GM10248 (cell line): ENCODE measurements around the gene EFCAB8.

Experiments
- CTCF ChIA-PET: fragments of 300-600 bp; sonication (Branson Sonifier 250); formaldehyde crosslinking; extraction: SDS; loops from one replicate; lab custom pipeline; 2021; ENCODE audit warnings: antibody characterized with exemption; lab: Yijun Ruan, JAX
- POLR2A ChIA-PET: fragments of 350-650 bp; sonication (Branson Sonifier 250); formaldehyde crosslinking; extraction: SDS; loops from one replicate; lab custom pipeline; 2020; ENCODE audit warnings: antibody characterized with exemption; lab: Yijun Ruan, JAX
- DNase-seq: peaks from one replicate; pipeline ENCODE4 v3.0.0; 2012; ENCODE audit errors: extremely low spot score
- CTCF ChIP-seq: IDR thresholded peaks from 2 replicates; pipeline ENCODE4 v1.5.1; 2012; ENCODE audit warnings: mild to moderate bottlenecking, low read depth; ENCODE audit errors: extremely low read depth, missing control alignments, control extremely low read depth

EFCAB8 gene

DNA sequence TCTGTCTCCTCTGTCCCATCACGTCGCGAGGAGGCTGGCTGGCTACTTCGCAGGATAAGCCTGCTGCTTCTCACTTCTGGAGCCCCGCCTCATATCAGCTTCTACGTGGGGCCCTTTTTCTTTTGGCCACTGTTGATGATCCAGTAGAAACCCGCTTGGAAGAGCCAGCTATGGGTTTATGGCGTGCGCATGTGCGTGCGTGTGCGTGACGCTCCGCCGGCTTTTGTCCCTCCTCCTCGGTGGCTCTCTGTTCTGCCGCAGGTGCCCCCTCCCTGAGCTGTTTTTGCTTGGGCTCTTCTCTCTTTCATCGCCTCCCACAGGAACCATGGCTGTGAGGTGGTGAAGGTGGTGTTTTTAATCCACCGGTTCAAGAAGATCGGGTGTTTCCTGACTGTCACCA, 26.5 kb downstream of the EFCAB8 start:
- no peak for TF ChIP-seq CTCF
- POLR2A ChIA-PET: interaction anchor here (0.6 kb wide), 1 partner anchor 158 kb away, joined by 7 read pairs; no protein-coding TSS in a partner anchor
- DNase-seq: no peak
- CTCF ChIA-PET: interaction anchor here (1.5 kb wide), 1 partner anchor 107 kb away, joined by 4 read pairs; no protein-coding TSS in a partner anchor

GRCh38 chr20:32885952-32886351, 27.2 kb downstream of the EFCAB8 start:
- TF ChIP-seq CTCF: no peak
- ChIA-PET CTCF (interaction anchor here (0.9 to 1.5 kb wide), 2 partner anchors 10 to 108 kb away, joined by 3 to 4 read pairs; no protein-coding TSS in a partner anchor), POLR2A (interaction anchor here (0.6 kb wide), 1 partner anchor 159 kb away, joined by 7 read pairs; no protein-coding TSS in a partner anchor)
- no peak for DNase-seq

DNA sequence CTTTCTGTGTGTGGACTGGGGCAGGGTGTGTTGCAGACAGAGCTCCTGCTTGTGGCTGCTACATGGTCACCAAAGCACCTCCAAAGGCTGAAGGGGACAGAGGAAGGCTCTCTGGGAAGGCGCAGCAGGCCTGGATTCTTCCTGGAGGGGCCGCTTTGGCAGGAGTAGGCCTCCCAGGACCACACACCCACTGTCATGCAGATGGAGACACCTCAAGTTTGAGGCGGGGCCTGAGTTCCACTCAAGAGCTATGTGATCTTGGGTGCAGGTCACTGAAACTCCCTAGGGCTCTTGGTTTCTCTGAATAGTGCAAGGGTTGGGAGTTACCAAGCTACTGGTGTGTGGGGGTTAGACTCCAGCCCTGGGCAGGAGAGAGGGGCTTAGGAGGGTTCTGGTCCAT, 27.9 kb downstream of the EFCAB8 start:
- TF ChIP-seq CTCF: no peak
- DNase-seq: no peak
- POLR2A ChIA-PET: no interaction called here
- CTCF ChIA-PET: interaction anchor here (0.6 to 0.9 kb wide), 2 partner anchors 10 to 11 kb away, joined by 3 read pairs; no protein-coding TSS in a partner anchor

DNA sequence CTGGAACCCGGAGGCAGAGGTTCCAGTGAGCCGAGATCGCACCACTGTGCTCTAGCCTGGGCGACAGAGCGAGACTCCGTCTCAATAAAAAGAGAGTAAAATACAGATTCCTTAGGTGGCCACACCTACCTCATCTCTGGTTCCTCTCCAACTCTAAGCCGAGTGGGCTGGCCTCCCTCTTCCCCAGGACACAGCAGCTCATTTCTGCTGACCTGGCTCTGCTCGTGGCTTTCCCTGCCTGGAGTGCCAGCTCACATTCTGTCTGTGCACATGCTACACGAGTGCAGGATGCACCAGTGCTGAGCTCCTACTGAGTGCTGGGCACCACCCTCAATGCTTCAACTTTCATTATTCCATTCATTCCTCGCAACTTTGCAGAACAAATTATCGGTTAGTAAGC, 28.8 kb downstream of the EFCAB8 start:
- CTCF ChIA-PET: interaction anchor here (0.6 kb wide), 1 partner anchor 12 kb away, joined by 3 read pairs; no protein-coding TSS in a partner anchor
- DNase-seq: no peak
- POLR2A ChIA-PET: no interaction called here
- no peak for TF ChIP-seq CTCF

GRCh38 chr20:32888636-32889035, 29.9 kb downstream of the EFCAB8 start:
- ChIA-PET POLR2A (no interaction called here), CTCF (interaction anchor here (1.8 kb wide), 1 partner anchor 99 kb away, joined by 5 read pairs; no protein-coding TSS in a partner anchor)
- DNase-seq: no peak
- no peak for TF ChIP-seq CTCF

GRCh38 chr20:32889281-32889680, 30.6 kb downstream of the EFCAB8 start:
- TF ChIP-seq CTCF: no peak
- ChIA-PET CTCF (interaction anchor here (1.8 kb wide), 1 partner anchor 99 kb away, joined by 5 read pairs; no protein-coding TSS in a partner anchor), POLR2A (no interaction called here)
- DNase-seq: no peak
